Measurements from ENCODE around the gene MAB21L4. TPM values are rescaled to one million over a fixed set of nuclear protein-coding genes. Genes with fewer than 3 reads are reported as not detected.

The MAB21L4 gene
- total and polyA plus RNA-seq, 2 of the 8 experiments (the other 6 are each of a cell fraction or from before 2014, with no cell fraction given) = 0.11 TPM; not detected in 1

- no peak for TF ChIP-seq MAFK (IDR thresholded peaks at IDR 0.05; ENCODE audit: low read depth, low read length)
- no peak for TF ChIP-seq CHD7 (IDR thresholded peaks at IDR 0.05; ENCODE audit: insufficient replicate concordance, low read length)
- TF ChIP-seq POU5F1 (IDR thresholded peaks at IDR 0.05; ENCODE audit: low read depth, low read length) = no peak
- no peak for TF ChIP-seq USF2 (IDR thresholded peaks at IDR 0.05; ENCODE audit: low read length)
- no peak for TF ChIP-seq EP300 (IDR thresholded peaks at IDR 0.05; ENCODE audit: borderline replicate concordance in 1 of 2, low read depth in 2 of 2, low read length in 2 of 2)
- TF ChIP-seq JUND (IDR thresholded peaks at IDR 0.05; ENCODE audit: low read length) = no peak
Measured at GRCh38 chr2:240857039-240858008, 38.6 kb downstream of the MAB21L4 start (continued).

Measured in H1 (cell line).